ENCODE measurements around the gene R3HDM4.

Gene R3HDM4

GRCh38 chr19:873561-874041 is 39.4 kb downstream of the R3HDM4 start:
- DNase-seq (ENCODE audit: low spot score), result no peak

GRCh38 chr19:873084-873483 is 39.9 kb downstream of the R3HDM4 start:
- peak; percentile 88 for DNase-seq (ENCODE audit: low spot score)

GRCh38 chr19:872266-872951 is 40.6 kb downstream of the R3HDM4 start:
- DNase-seq (ENCODE audit: low spot score), result peak; percentile 84

- no peak for DNase-seq (ENCODE audit: low spot score)
These were observed 41.4 kb downstream of the R3HDM4 start for GRCh38 chr19:871446-872265.

- no peak for DNase-seq (ENCODE audit: low spot score)
These were observed 42.0 kb downstream of the R3HDM4 start for GRCh38 chr19:870963-871401.

GRCh38 chr19:870314-870713 is 42.7 kb downstream of the R3HDM4 start:
- no peak for DNase-seq (ENCODE audit: low spot score)

- no peak for DNase-seq (ENCODE audit: low spot score)
These were observed 43.5 kb downstream of the R3HDM4 start for GRCh38 chr19:869245-870177.

- DNase-seq (ENCODE audit: low spot score), result no peak
These were observed 44.4 kb downstream of the R3HDM4 start for GRCh38 chr19:868458-869244.

- DNase-seq (ENCODE audit: low spot score), result no peak
These were observed 45.1 kb downstream of the R3HDM4 start for GRCh38 chr19:867855-868457.

GRCh38 chr19:867301-867793 is 45.7 kb downstream of the R3HDM4 start:
- DNase-seq (ENCODE audit: low spot score), result no peak

- DNase-seq (ENCODE audit: low spot score), result no peak
These were observed 46.2 kb downstream of the R3HDM4 start for GRCh38 chr19:866769-867300.

- no peak for DNase-seq (ENCODE audit: low spot score)
These were observed 49.8 kb downstream of the R3HDM4 start for GRCh38 chr19:863315-863620.

- DNase-seq (ENCODE audit: low spot score), result peak; percentile 69
These were observed 50.3 kb downstream of the R3HDM4 start for GRCh38 chr19:862581-863314.

GRCh38 chr19:861756-862580 is 51.1 kb downstream of the R3HDM4 start:
- DNase-seq (ENCODE audit: low spot score), result peak; percentile 52

GRCh38 chr19:861141-861755 is 51.8 kb downstream of the R3HDM4 start:
- DNase-seq (ENCODE audit: low spot score), result no peak

GRCh38 chr19:858868-859843 is 53.9 kb downstream of the R3HDM4 start, which contains the start of gene CFD:
CFD (plus strand) TSS chr19:859664; CDS start chr19:859690, 26 bp downstream.
- no peak for DNase-seq (ENCODE audit: low spot score)

GRCh38 chr19:858284-858683 is 54.7 kb downstream of the R3HDM4 start:
- DNase-seq (ENCODE audit: low spot score), result no peak
